Liver (tissue), 9 donors: ENCODE data around the gene IFT80. TPM values are rescaled to one million over a fixed set of nuclear protein-coding genes. Genes with fewer than 3 reads are reported as not detected.

ENCODE experiments used
- DNase-seq: peaks from one replicate; pipeline ENCODE4 v3.0.0-alpha.2; 2017; ENCODE audit warnings: low spot score
- H3K27ac ChIP-seq, 2 donors: one replicate each; pipeline ENCODE4 v1.7.0; 2013; ENCODE audit warnings: inconsistent platforms in 2 of 2, low read length in 2 of 2, control low read depth in 1 of 2, low read depth in 1 of 2, mild to moderate bottlenecking in 1 of 2
- H3K27me3 ChIP-seq, 4 donors: one replicate each; pipeline versions ENCODE4 v1.6.1 to v1.7.0; 2013; ENCODE audit warnings: low read length in 3 of 4, inconsistent platforms in 1 of 4, mild to moderate bottlenecking in 1 of 4, moderate library complexity in 1 of 4; ENCODE audit not compliant: control insufficient read depth in 4 of 4, insufficient read depth in 4 of 4
- H3K36me3 ChIP-seq, 4 donors: one replicate each; pipeline versions ENCODE4 v1.6.1 to v1.7.0; 2013; ENCODE audit warnings: low read length in 3 of 4, mild to moderate bottlenecking in 3 of 4, low read depth in 1 of 4, moderate library complexity in 1 of 4; ENCODE audit not compliant: control insufficient read depth in 4 of 4, insufficient read depth in 3 of 4
- H3K4me1 ChIP-seq, 4 donors: one replicate each; pipeline versions ENCODE4 v1.6.1 to v1.7.0; 2013; ENCODE audit warnings: low read length in 3 of 4, mild to moderate bottlenecking in 3 of 4, moderate library complexity in 1 of 4; ENCODE audit not compliant: control insufficient read depth in 4 of 4, insufficient read depth in 4 of 4
- H3K4me3 ChIP-seq, 3 donors: one replicate each; pipeline versions ENCODE4 v1.6.1 to v1.7.0; 2013; ENCODE audit warnings: low read length in 3 of 3, control low read depth in 1 of 3, low read depth in 1 of 3, mild to moderate bottlenecking in 1 of 3
- H3K9ac ChIP-seq, 2 donors: one replicate each; pipeline ENCODE4 v1.7.0; 2013; ENCODE audit warnings: low read length in 2 of 2, mild to moderate bottlenecking in 2 of 2, moderate library complexity in 2 of 2, control low read depth in 1 of 2, low read depth in 1 of 2
- H3K9me3 ChIP-seq, 4 donors: one replicate each; pipeline versions ENCODE4 v1.6.1 to v1.7.0; 2013; ENCODE audit warnings: low read length in 3 of 4; ENCODE audit not compliant: control insufficient read depth in 4 of 4
- ATF3 ChIP-seq: IDR thresholded peaks from 2 replicates; pipeline ENCODE4 v1.6.1; 2016; ENCODE audit warnings: antibody characterized with exemption
- CTCF ChIP-seq: fragments of 150-350 bp; IDR thresholded peaks from 2 replicates; pipeline ENCODE4 v1.5.1; 2017; ENCODE audit warnings: improper control_type of control experiment, low read depth, low read length; ENCODE audit not compliant: missing input control
- EGR1 ChIP-seq, 2 donors: IDR thresholded peaks; 2 replicates each; pipeline ENCODE4 v1.6.1; 2016 to 2018; ENCODE audit warnings: antibody characterized with exemption in 2 of 2, low read depth in 2 of 2
- FOXA1 ChIP-seq: IDR thresholded peaks from 2 replicates; pipeline ENCODE4 v1.6.1; 2016; ENCODE audit warnings: antibody characterized with exemption
- FOXA2 ChIP-seq: IDR thresholded peaks from 2 replicates; pipeline ENCODE4 v1.6.1; 2016; ENCODE audit warnings: antibody characterized with exemption
- GABPA ChIP-seq, 2 donors: IDR thresholded peaks in 1 of 2; conservative IDR thresholded peaks in 1 of 2; 2 replicates each; pipeline ENCODE4 v1.6.1; 2016; ENCODE audit warnings: antibody characterized with exemption in 2 of 2, mild to moderate bottlenecking in 1 of 2, moderate library complexity in 1 of 2
- HNF4A ChIP-seq, 2 donors: conservative IDR thresholded peaks; 2 replicates each; pipeline ENCODE4 v1.6.1; 2016; ENCODE audit warnings: antibody characterized with exemption in 2 of 2, mild to moderate bottlenecking in 2 of 2
- HNF4G ChIP-seq: IDR thresholded peaks from 2 replicates; pipeline ENCODE4 v1.6.1; 2016; ENCODE audit warnings: antibody characterized with exemption
- JUND ChIP-seq, 2 donors: IDR thresholded peaks; 2 replicates each; pipeline ENCODE4 v1.6.1; 2016; ENCODE audit warnings: antibody characterized with exemption in 2 of 2
- MAX ChIP-seq: IDR thresholded peaks from 2 replicates; pipeline ENCODE4 v1.6.1; 2016; ENCODE audit warnings: antibody characterized with exemption
- NR2F2 ChIP-seq: IDR thresholded peaks from 2 replicates; pipeline ENCODE4 v1.6.1; 2016; ENCODE audit warnings: antibody characterized with exemption
- RAD21 ChIP-seq, 2 donors: IDR thresholded peaks; 2 replicates each; pipeline ENCODE4 v1.6.1; 2016; ENCODE audit warnings: antibody characterized with exemption in 2 of 2, mild to moderate bottlenecking in 2 of 2
- REST ChIP-seq: IDR thresholded peaks from 2 replicates; pipeline ENCODE4 v1.6.1; 2016; ENCODE audit warnings: antibody characterized with exemption, mild to moderate bottlenecking
- RXRA ChIP-seq, 2 donors: IDR thresholded peaks; 2 replicates each; pipeline ENCODE4 v1.6.1; 2017 to 2018; ENCODE audit warnings: antibody characterized with exemption in 2 of 2, mild to moderate bottlenecking in 1 of 2
- TAF1 ChIP-seq: conservative IDR thresholded peaks from 2 replicates; pipeline ENCODE4 v1.6.1; 2016; ENCODE audit warnings: antibody characterized with exemption, mild to moderate bottlenecking
- YY1 ChIP-seq: IDR thresholded peaks from 2 replicates; pipeline ENCODE4 v1.6.1; 2016; ENCODE audit warnings: antibody characterized with exemption, mild to moderate bottlenecking
- ZBTB33 ChIP-seq: IDR thresholded peaks from 2 replicates; pipeline ENCODE4 v1.6.1; 2016; ENCODE audit warnings: antibody characterized with exemption
- WGBS: extraction: QIAGEN DNeasy Blood & Tissue Kit; methylation state at CpG from one replicate; pipeline ENCODE4 v1.1.7; 2013; 5-methylcytosine and 5-hydroxymethylcytosine counted together
- polyA plus RNA-seq, 2 donors: library from polyadenylated mRNA; stranded (reverse) in 1 of 2; unstranded in 1 of 2; fragments of 200-250 nt in 1 of 2; fragments of >200 nt in 1 of 2; fragmentation: Nextera tagmentation in 1 of 2; extraction: Ambion mirVana in 1 of 2; gene quantifications; one replicate each; pipeline versions ENCODE4 v1.2.1 to v1.2.3, GENCODE V29; 2013 to 2015
- total RNA-seq, 2 donors: library from RNA; depleted of rRNA; stranded (reverse); fragments of >200 nt; gene quantifications; one replicate each; pipeline ENCODE4 v1.2.3, GENCODE V29; 2014
- donor health status: healthy.
- donor health status: healthy.
- donor health status: healthy.
- donor health status: healthy.
- donor health status: healthy.

Gene IFT80
- total and polyA plus RNA-seq, 4 donors = 3.5 to 15.7 (median 8.3) TPM

GRCh38 chr3:160346511-160346910 is 52.5 kb downstream of the IFT80 start:
- Histone ChIP-seq H3K36me3 (no peaks in the 10 kb centered on the region), H3K9me3 (no peaks in the 10 kb centered on the region), H3K27ac (no peak overlapping the region), H3K4me3 (no peak overlapping the region), H3K4me1 (no peaks in the 10 kb centered on the region), H3K9ac (no peak overlapping the region), H3K27me3 (no peaks in the 10 kb centered on the region)
- 73% methylated on average over 2 of the region's 2 CpGs for WGBS
- TF ChIP-seq EGR1 (IDR thresholded peaks at IDR 0.05; ENCODE audit: low read depth in 2 of 2) (no peak), JUND (IDR thresholded peaks at IDR 0.05) (no peak), RXRA (IDR thresholded peaks at IDR 0.05) (no peak), REST (no peak), FOXA2 (no peak), TAF1 (no peak), YY1 (no peak), MAX (no peak), HNF4A (conservative IDR thresholded peaks at IDR 0.05) (no peak), FOXA1 (no peak), NR2F2 (no peak), HNF4G (no peak), GABPA (IDR thresholded peaks at IDR 0.05 in 1 of 2, conservative IDR thresholded peaks at IDR 0.05 in 1 of 2) (no peak), ATF3 (no peak), RAD21 (IDR thresholded peaks at IDR 0.05) (no peak)
- DNase-seq = no peak

- DNase-seq = no peak
- Histone ChIP-seq H3K9me3 (peaks cover 0 to 2% (median 0%) of the 10 kb centered on the region in 4 donors), H3K27ac (no peak overlapping the region), H3K4me1 (no peaks in the 10 kb centered on the region), H3K9ac (no peak overlapping the region), H3K4me3 (no peak overlapping the region), H3K36me3 (no peaks in the 10 kb centered on the region), H3K27me3 (no peaks in the 10 kb centered on the region)
- TF ChIP-seq CTCF = peak; percentile 60
- no peak for TF ChIP-seq FOXA1
- TF ChIP-seq ZBTB33 = no peak
- TF ChIP-seq HNF4G = no peak
- no peak for TF ChIP-seq JUND (IDR thresholded peaks at IDR 0.05)
- no peak for TF ChIP-seq REST
- no peak for TF ChIP-seq TAF1
- peak; percentile 89 for TF ChIP-seq RAD21 (IDR thresholded peaks at IDR 0.05)
- WGBS = 23% methylated on average over 1 of the region's 1 CpG
Measured at GRCh38 chr3:160343132-160343531, 55.9 kb downstream of the IFT80 start.
